Frontal cortex (tissue), 4 donors: ENCODE data around the gene SMTNL1. TPM values are rescaled to one million over a fixed set of nuclear protein-coding genes. Genes with fewer than 3 reads are reported as not detected.
A peak's percentile ranks its signal among the peaks of the same experiment; 100 is the strongest.

Experiments
- DNase-seq, 2 donors: peaks; one replicate each; pipeline ENCODE4 v3.0.0; 2012; ENCODE audit warnings: low spot score in 2 of 2
- FAIRE-seq: peaks from 2 replicates; lab custom pipeline; 2012; peaks lifted over from hg19 to GRCh38; lab: Jason Lieb, UNC
- total RNA-seq: library from RNA; depleted of rRNA; stranded (reverse); fragments of >200 nt; gene quantifications from one replicate; pipeline ENCODE4 v1.2.3, GENCODE V29; 2014
- donor health status: control.
- donor health status: control.
- donor health status: control.

SMTNL1 gene
- total RNA-seq, result not detected

GRCh38 chr11:57536947-57537619, at the start of gene SMTNL1:
Gene SMTNL1, plus strand, starts transcription at chr11:57537595. Its CDS starts 5,048 bp downstream, at chr11:57542643.
- no peak for FAIRE-seq
- DNase-seq, result no peak

GRCh38 chr11:57487920-57488659, 49.3 kb upstream of the SMTNL1 start:
- FAIRE-seq, result no peak

GRCh38 chr11:57490456-57491248, 46.7 kb upstream of the SMTNL1 start:
- DNase-seq (no peak), FAIRE-seq (no peak)

More at GRCh38 chr11:57487920-57488659, 49.3 kb upstream of the SMTNL1 start:
- DNase-seq, result no peak

GRCh38 chr11:57491371-57492061, 45.9 kb upstream of the SMTNL1 start:
- DNase-seq (no peak), FAIRE-seq (no peak)

- DNase-seq, result no peak
- no peak for FAIRE-seq
Observed at GRCh38 chr11:57493507-57494503, 43.6 kb upstream of the SMTNL1 start.

GRCh38 chr11:57496109-57496820, 41.1 kb upstream of the SMTNL1 start:
- DNase-seq, result no peak
- no peak for FAIRE-seq

- no peak for DNase-seq
- no peak for FAIRE-seq
Observed at GRCh38 chr11:57497303-57498247, 39.8 kb upstream of the SMTNL1 start.

- FAIRE-seq, result no peak
- DNase-seq, result no peak
Observed at GRCh38 chr11:57498540-57498939, 38.9 kb upstream of the SMTNL1 start.

GRCh38 chr11:57499413-57499982, 37.9 kb upstream of the SMTNL1 start:
- DNase-seq (peak; percentile 92 to 99), FAIRE-seq (no peak)

- no peak for DNase-seq
- FAIRE-seq, result no peak
Observed at GRCh38 chr11:57499983-57500461, 37.4 kb upstream of the SMTNL1 start.

- no peak for DNase-seq
- FAIRE-seq, result no peak
Observed at GRCh38 chr11:57500515-57500914, 36.9 kb upstream of the SMTNL1 start.

- DNase-seq (no peak), FAIRE-seq (no peak)
Observed at GRCh38 chr11:57500926-57501325, 36.5 kb upstream of the SMTNL1 start.

- FAIRE-seq (no peak), DNase-seq (no peak)
Observed at GRCh38 chr11:57501953-57502352, 35.4 kb upstream of the SMTNL1 start.

GRCh38 chr11:57502376-57502775, 35.0 kb upstream of the SMTNL1 start:
- FAIRE-seq (no peak), DNase-seq (no peak)

GRCh38 chr11:57502870-57503269, 34.5 kb upstream of the SMTNL1 start:
- FAIRE-seq (no peak), DNase-seq (no peak)

- no peak for FAIRE-seq
- no peak for DNase-seq
Observed at GRCh38 chr11:57504511-57504910, 32.9 kb upstream of the SMTNL1 start.

- no peak for DNase-seq
- FAIRE-seq, result no peak
Observed at GRCh38 chr11:57506522-57506921, 30.9 kb upstream of the SMTNL1 start.
